ENCODE measurements around the gene GALNT5.

The GALNT5 gene

GRCh38 chr2:157257312-157258252 lies at the start of gene GALNT5:
TSS of gene GALNT5 (plus strand) at chr2:157257705. CDS start at chr2:157258083, 378 bp downstream.
- TF ChIP-seq CTCF (IDR thresholded peaks at IDR 0.05; ENCODE audit: low read depth, low read length): no peak
- no peak for DNase-seq (ENCODE audit: extremely low read depth, low read depth)

- DNase-seq (ENCODE audit: extremely low read depth, low read depth): no peak
- TF ChIP-seq CTCF (IDR thresholded peaks at IDR 0.05; ENCODE audit: low read depth, low read length): no peak
Observed at GRCh38 chr2:157216286-157216965, 41.1 kb upstream of the GALNT5 start.

GRCh38 chr2:157217409-157217808 lies 40.1 kb upstream of the GALNT5 start:
- no peak for TF ChIP-seq CTCF (IDR thresholded peaks at IDR 0.05; ENCODE audit: low read depth, low read length)
- DNase-seq (ENCODE audit: extremely low read depth, low read depth): no peak

GRCh38 chr2:157218911-157219310 lies 38.6 kb upstream of the GALNT5 start:
- no peak for DNase-seq (ENCODE audit: extremely low read depth, low read depth)
- no peak for TF ChIP-seq CTCF (IDR thresholded peaks at IDR 0.05; ENCODE audit: low read depth, low read length)

GRCh38 chr2:157220502-157220901 lies 37.0 kb upstream of the GALNT5 start:
- TF ChIP-seq CTCF (IDR thresholded peaks at IDR 0.05; ENCODE audit: low read depth, low read length): no peak
- no peak for DNase-seq (ENCODE audit: extremely low read depth, low read depth)

- TF ChIP-seq CTCF (IDR thresholded peaks at IDR 0.05; ENCODE audit: low read depth, low read length): no peak
- DNase-seq (ENCODE audit: extremely low read depth, low read depth): no peak
Observed at GRCh38 chr2:157221394-157221988, 36.0 kb upstream of the GALNT5 start.
